ENCODE data around the gene ZDHHC3.

ZDHHC3 gene

GRCh38 chr3:44976002-44976815 is at the start of gene ZDHHC3, which contains the start of gene EXOSC7:
ZDHHC3 (minus strand) TSS chr3:44976174; CDS start chr3:44959436, 16,738 bp downstream.
EXOSC7 (plus strand) TSS chr3:44976244; CDS start chr3:44976278, 34 bp downstream.
- peak; percentile 81 for DNase-seq

GRCh38 chr3:45024542-45025255 is 48.7 kb upstream of the ZDHHC3 start:
- no peak for DNase-seq

GRCh38 chr3:45023675-45024074 is 47.7 kb upstream of the ZDHHC3 start:
- DNase-seq: no peak

- no peak for DNase-seq
These were observed 45.7 kb upstream of the ZDHHC3 start for GRCh38 chr3:45021524-45022297.

GRCh38 chr3:45020534-45020933 is 44.6 kb upstream of the ZDHHC3 start:
- no peak for DNase-seq

- no peak for DNase-seq
These were observed 41.8 kb upstream of the ZDHHC3 start for GRCh38 chr3:45017821-45018220.

GRCh38 chr3:45016916-45017315 is 40.9 kb upstream of the ZDHHC3 start:
- DNase-seq: no peak

- DNase-seq: no peak
These were observed 36.6 kb upstream of the ZDHHC3 start for GRCh38 chr3:45012577-45012976.

GRCh38 chr3:45011756-45012508 is 36.0 kb upstream of the ZDHHC3 start:
- DNase-seq: peak; percentile 95

GRCh38 chr3:45010811-45011333 is 34.9 kb upstream of the ZDHHC3 start:
- DNase-seq: peak; percentile 74

GRCh38 chr3:45009868-45010267 is 33.9 kb upstream of the ZDHHC3 start:
- DNase-seq: no peak

- peak; percentile 71 for DNase-seq
These were observed 32.1 kb upstream of the ZDHHC3 start for GRCh38 chr3:45008117-45008516.

GRCh38 chr3:45007091-45007490 is 31.1 kb upstream of the ZDHHC3 start:
- DNase-seq: no peak

- no peak for DNase-seq
These were observed 27.9 kb upstream of the ZDHHC3 start for GRCh38 chr3:45003859-45004258.

GRCh38 chr3:45003406-45003805 is 27.4 kb upstream of the ZDHHC3 start:
- DNase-seq: no peak

GRCh38 chr3:45002720-45003119 is 26.7 kb upstream of the ZDHHC3 start:
- DNase-seq: no peak

- DNase-seq: no peak
These were observed 26.2 kb upstream of the ZDHHC3 start for GRCh38 chr3:45002139-45002660.

- DNase-seq: no peak
These were observed 25.8 kb upstream of the ZDHHC3 start for GRCh38 chr3:45001738-45002137.

GRCh38 chr3:45000823-45001222 is 24.8 kb upstream of the ZDHHC3 start:
- DNase-seq: no peak

GRCh38 chr3:44999782-45000181 is 23.8 kb upstream of the ZDHHC3 start:
- no peak for DNase-seq

- DNase-seq: no peak
These were observed 20.6 kb upstream of the ZDHHC3 start for GRCh38 chr3:44996556-44996969.

Measured in HCEC 1CT (cell line).